Panc1 (cell line): ENCODE measurements around the gene MCM9.

Experiments used
- POLR2AphosphoS5 ChIP-seq: IDR thresholded peaks from 2 replicates; pipeline ENCODE4 v1.6.1; 2012; ENCODE audit warnings: mild to moderate bottlenecking, low read depth, low read length, moderate library complexity
- TCF7L2 ChIP-seq: IDR thresholded peaks from 2 replicates; pipeline ENCODE4 v1.6.1; 2011; ENCODE audit warnings: mild to moderate bottlenecking, low read depth, low read length, inconsistent platforms
- TF ChIP-seq, protein P1 (sequence below): fragments of 450-650 bp; IDR thresholded peaks from 2 replicates; pipeline ENCODE4 v1.5.1; 2017; ENCODE audit warnings: mild to moderate bottlenecking
- TF ChIP-seq, protein P2 (sequence below), 2 experiments: IDR thresholded peaks; 2 replicates each; pipeline ENCODE4 v1.6.1; 2011 to 2012; ENCODE audit warnings: low read depth in 2 of 2, control low read depth in 1 of 2, low read length in 1 of 2, mild to moderate bottlenecking in 1 of 2, moderate library complexity in 1 of 2; ENCODE audit not compliant: insufficient read depth in 1 of 2

DNA sequence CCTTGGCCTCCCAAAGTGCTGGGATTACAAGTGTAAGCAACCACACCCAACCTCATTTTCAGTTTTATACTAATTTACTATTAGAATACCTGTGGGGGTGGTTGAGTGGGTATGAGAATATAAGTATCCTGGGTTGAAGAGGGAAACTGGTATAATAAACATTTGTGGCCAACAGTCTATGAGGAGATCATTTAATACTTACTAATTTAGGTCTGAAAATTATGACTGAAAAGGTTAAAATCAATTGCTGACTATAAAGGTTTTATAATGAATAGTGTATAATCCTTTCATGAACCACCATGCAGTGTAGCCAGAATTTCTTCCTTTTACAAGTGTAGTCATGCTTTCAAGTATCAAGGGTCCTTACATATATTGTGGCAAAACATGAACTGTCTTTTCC is 29.9 kb downstream of the MCM9 start:
- TF ChIP-seq, protein P1, sequence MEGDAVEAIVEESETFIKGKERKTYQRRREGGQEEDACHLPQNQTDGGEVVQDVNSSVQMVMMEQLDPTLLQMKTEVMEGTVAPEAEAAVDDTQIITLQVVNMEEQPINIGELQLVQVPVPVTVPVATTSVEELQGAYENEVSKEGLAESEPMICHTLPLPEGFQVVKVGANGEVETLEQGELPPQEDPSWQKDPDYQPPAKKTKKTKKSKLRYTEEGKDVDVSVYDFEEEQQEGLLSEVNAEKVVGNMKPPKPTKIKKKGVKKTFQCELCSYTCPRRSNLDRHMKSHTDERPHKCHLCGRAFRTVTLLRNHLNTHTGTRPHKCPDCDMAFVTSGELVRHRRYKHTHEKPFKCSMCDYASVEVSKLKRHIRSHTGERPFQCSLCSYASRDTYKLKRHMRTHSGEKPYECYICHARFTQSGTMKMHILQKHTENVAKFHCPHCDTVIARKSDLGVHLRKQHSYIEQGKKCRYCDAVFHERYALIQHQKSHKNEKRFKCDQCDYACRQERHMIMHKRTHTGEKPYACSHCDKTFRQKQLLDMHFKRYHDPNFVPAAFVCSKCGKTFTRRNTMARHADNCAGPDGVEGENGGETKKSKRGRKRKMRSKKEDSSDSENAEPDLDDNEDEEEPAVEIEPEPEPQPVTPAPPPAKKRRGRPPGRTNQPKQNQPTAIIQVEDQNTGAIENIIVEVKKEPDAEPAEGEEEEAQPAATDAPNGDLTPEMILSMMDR: no peak
- no peak for TF ChIP-seq POLR2AphosphoS5
- TF ChIP-seq TCF7L2: no peak
- TF ChIP-seq, protein P2, sequence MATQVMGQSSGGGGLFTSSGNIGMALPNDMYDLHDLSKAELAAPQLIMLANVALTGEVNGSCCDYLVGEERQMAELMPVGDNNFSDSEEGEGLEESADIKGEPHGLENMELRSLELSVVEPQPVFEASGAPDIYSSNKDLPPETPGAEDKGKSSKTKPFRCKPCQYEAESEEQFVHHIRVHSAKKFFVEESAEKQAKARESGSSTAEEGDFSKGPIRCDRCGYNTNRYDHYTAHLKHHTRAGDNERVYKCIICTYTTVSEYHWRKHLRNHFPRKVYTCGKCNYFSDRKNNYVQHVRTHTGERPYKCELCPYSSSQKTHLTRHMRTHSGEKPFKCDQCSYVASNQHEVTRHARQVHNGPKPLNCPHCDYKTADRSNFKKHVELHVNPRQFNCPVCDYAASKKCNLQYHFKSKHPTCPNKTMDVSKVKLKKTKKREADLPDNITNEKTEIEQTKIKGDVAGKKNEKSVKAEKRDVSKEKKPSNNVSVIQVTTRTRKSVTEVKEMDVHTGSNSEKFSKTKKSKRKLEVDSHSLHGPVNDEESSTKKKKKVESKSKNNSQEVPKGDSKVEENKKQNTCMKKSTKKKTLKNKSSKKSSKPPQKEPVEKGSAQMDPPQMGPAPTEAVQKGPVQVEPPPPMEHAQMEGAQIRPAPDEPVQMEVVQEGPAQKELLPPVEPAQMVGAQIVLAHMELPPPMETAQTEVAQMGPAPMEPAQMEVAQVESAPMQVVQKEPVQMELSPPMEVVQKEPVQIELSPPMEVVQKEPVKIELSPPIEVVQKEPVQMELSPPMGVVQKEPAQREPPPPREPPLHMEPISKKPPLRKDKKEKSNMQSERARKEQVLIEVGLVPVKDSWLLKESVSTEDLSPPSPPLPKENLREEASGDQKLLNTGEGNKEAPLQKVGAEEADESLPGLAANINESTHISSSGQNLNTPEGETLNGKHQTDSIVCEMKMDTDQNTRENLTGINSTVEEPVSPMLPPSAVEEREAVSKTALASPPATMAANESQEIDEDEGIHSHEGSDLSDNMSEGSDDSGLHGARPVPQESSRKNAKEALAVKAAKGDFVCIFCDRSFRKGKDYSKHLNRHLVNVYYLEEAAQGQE (IDR thresholded peaks at IDR 0.05; ENCODE audit: insufficient read depth in 1 of 2, low read depth in 2 of 2, low read length in 1 of 2): no peak
